T follicular helper cell (primary cell): ENCODE measurements around the gene LRRC3.

Experiments used
- DNase-seq: peaks from one replicate; pipeline ENCODE4 v3.0.0-alpha.2; 2020; ENCODE audit warnings: low read depth

Gene LRRC3

DNA sequence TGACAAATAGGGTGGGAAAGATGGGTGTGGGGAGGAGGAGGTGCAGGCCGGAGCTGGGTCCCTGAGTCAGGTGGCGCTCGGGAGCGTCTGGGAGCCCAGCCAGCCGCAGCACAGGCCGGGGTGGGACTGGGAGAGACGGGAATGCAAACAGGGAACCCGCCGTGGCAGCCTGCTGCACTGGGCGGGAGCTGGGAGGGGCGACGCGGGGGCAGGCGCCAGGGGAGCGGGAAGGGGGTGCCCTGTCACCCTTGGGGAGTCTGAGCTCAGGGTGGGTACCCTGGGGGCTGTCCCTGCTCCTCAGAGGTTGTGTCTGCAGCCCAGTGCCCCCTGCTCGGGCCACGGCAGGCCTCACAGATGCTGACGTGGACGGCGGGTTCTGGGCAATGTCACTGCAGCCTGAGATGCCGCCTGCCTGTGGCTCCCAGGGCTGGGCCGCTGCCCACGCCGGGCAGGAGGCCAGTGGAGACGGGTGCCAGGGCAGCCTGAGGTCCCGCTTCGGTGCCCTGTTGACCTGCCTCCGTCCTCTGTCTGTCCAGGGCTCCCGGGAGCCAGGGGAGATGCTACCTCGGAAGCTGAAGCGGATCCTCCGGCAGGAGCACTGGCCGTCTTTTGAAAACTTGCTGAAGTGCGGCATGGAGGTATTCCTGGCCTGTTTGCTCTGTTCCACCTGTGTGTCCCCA is 16.6 kb upstream of the LRRC3 start:
- DNase-seq: no peak

DNA sequence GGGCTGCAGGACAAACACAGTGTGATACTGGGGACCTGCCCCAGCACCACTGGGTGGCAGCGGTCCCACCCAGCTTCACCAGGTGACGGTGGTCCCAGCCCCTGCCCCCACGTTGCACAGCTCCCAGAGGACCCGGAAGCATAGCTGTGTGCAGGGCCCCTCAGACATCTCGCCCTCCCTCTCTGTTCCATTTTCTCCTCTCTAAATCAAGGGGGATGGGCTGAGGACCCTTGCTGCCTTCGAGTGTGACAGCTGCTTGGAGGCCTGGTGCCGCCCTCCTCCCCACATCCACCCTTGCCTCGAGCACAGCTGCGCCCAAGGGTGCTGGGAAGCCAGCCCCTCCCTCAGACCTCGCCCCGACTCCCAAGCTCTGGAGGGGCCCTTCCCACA is 16.1 kb upstream of the LRRC3 start:
- DNase-seq: no peak

DNA sequence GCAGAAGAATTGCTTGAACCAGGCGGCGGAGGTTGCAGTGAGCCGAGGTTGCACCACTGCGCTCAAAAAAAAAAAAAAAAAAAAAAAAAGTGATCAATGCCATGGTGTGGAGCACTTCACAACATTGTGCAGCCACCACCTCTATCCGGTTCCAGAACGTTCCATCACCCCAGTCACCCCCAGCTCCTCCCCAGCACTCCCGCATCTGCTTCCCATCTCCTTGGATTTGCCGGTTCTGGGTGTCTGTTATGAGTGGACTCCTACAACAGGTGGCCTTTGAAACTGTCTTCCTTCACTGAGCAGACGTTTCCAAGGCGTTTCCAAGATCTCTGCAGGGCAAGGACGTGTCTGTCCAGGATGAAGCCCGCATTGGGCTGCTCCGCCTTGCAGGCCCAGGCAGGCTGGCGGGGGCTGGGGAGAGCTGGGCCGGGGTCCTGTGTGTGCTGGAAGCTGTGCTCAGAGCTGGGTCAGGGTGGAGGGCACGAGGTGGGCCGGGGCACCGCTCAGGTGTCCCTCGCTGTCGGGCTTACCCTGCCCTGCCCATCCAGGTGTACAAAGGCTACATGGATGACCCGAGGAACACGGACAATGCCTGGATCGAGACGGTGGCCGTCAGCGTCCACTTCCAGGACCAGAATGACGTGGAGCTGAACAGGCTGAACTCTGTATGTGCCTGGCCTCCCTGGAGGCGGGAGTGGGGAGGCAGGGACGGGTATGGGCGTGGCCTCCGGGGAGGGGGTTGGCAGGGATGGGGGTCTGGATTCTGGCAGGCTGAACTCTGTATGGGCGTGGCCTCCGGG is 14.9 kb upstream of the LRRC3 start:
- no peak for DNase-seq

DNA sequence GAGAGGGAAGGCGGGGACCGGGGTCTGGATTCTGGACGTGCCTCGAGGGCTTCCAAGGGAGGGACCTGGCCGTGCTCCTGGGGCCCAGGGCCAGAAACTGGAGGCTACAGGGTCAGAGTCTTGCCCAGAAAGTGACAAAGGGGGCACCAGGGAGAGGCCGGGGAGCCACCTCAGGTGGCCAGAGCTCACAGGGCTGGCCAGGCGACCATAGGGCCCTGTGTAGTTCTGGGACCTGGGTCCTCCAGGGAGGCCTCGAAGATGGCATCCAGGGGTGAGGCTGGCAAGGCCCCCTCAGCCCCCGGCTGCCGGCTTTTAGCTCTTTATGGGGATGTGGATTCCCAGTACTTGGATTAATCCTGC is 14.3 kb upstream of the LRRC3 start:
- DNase-seq: no peak

DNA sequence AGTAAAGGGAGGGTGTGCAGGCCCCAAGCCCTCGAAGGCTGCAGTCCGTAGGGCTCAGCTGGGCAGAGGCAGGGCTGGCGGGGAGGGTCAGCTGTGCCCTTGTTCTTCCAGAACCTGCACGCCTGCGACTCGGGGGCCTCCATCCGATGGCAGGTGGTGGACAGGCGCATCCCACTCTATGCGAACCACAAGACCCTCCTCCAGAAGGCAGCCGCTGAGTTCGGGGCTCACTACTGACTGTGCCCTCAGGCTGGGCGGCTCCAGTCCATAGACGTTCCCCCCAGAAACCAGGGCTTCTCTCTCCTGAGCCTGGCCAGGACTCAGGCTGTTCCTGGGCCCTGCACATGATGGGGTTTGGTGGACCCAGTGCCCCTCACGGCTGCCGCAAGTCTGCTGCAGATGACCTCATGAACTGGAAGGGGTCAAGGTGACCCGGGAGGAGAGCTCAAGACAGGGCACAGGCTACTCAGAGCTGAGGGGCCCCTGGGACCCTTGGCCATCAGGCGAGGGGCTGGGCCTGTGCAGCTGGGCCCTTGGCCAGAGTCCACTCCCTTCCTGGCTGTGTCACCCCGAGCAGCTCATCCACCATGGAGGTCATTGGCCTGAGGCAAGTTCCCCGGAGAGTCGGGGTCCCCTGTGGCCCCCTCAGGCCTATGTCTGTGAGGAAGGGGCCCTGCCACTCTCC is 13.6 kb upstream of the LRRC3 start:
- DNase-seq: no peak

DNA sequence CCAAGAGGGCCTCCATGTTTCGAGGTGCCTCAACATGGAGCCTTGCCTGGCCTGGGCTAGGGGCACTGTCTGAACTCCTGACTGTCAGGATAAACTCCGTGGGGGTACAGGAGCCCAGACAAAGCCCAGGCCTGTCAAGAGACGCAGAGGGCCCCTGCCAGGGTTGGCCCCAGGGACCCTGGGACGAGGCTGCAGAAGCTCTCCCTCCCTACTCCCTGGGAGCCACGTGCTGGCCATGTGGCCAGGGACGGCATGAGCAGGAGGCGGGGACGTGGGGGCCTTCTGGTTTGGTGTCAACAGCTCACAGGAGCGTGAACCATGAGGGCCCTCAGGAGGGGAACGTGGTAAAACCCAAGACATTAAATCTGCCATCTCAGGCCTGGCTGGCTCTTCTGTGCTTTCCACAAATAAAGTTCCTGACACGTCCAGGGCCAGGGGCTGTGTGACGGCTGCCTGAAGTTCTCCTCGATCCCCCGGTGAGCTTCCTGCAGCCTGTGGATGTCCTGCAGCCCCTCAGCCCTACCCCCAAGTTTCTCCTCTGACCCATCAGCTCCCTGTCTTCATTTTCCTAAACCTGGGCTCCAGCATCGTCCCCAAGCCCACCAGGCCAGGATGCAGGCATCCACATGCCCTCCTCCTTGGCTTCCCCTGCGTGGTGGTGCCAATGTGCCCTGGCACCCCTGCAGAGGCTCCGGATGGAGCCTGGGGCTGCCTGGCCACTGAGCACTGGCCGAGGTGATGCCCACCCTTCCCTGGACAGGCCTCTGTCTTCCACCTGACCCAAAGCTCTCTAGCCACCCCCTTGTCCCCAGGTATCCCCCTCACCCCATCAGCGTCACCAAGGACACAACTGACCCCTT is 12.8 kb upstream of the LRRC3 start:
- DNase-seq: no peak

DNA sequence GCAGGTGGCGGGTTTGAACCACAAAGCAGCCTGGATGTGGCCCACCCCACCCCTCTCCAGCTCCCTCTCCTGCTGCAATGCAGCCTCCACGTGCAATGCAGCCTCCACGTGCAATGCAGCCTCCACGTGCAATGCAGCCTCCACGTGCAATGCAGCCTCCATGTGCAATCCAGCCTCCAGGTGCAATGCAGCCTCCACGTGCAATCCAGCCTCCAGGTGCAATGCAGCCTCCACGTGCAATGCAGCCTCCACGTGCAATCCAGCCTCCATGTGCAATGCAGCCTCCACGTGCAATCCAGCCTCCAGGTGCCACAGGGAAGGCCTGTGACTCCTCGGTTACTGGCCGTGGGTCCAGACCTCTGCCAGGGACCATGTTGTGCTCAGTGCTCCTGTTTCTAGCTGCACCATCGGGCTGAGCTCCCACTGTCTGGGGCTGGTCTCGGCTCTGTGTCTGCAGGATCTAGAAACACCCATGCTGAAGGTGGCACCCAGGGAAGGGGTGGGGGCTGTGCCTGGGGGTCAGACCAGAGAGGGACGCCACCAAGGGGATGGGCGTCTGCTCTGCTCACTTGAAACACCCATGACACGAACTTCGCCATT is 11.9 kb upstream of the LRRC3 start:
- no peak for DNase-seq

DNA sequence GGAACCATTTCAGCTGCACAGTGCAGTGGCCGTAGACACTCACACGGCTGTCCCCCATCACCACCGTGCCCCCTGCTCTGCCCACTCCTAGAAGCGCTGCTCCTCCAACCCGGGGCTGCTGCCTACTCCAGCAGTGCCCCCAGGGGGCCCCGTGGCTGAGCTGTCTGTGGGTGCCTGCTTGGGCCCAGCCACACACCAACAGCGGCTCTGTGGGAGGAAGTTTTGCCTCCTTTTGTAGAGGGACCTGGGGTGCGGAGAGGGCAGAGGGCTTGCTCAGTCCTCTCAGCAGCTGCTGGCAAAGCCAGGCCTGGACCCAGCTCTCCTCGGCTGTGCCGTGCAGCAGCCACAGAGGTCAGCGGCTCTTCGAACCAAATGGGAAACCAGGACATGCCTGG is 11.4 kb upstream of the LRRC3 start:
- no peak for DNase-seq

DNA sequence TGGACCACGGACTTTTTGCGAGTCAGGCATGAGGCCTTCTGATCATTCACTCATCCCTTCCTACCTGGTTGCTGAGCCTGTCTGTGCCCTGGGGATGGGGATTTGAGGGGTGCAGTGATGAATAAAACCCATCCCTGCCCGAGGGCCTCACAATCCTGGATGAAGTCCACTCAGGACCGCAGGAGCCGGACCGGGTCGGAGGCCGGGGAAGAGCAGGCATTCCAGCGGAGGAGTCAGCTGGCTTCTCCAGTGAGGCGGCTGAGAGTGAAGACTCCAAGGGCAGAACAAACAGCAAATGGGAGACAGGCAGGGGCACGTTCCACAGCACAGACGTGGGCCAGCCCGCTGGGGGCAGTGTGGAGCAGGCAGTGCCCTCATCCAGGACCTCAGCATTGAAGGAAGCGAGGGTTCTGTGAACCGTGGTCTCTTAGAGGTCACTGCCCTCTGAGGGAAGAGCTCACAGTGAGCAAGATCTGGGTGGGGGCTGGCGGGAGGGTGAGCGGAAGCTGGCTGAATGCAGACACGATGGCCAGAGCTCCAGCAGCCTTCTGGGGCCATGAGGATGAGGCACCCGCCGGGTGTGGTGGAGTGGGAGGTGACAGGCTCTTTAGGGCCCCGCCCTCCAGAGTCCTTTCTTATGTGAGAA is 10.9 kb upstream of the LRRC3 start:
- no peak for DNase-seq

DNA sequence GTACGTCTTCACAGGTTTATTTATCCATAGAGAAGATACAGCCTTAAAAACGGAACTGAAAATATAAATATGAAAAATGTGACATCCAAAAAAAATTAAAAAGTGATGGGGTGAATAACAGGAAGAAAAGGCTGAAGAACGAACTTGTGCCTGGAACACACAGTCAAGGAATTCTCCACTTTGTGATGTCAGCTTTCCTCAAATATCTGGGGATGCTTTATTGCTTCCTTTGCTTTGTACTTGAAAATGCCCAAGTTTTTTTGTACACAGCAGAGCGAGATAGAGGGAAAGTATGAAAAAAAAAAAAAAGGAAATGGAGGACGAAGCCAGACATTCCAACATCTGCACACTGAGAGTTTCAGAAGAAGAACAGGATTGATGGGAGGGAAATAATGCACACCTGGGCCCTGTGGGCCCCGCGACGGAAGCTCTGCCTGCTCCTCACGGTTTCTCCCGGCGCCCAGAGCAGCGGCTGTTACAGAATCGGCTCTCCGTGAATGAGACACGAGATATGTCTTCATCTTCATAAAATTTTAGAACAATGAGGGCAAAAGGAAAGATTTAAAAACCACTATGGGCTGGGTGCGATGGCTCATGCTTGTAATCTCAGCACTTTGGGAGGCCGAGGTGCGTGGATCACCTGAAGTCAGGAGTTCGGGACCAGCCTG is 10.0 kb upstream of the LRRC3 start:
- DNase-seq: no peak

DNA sequence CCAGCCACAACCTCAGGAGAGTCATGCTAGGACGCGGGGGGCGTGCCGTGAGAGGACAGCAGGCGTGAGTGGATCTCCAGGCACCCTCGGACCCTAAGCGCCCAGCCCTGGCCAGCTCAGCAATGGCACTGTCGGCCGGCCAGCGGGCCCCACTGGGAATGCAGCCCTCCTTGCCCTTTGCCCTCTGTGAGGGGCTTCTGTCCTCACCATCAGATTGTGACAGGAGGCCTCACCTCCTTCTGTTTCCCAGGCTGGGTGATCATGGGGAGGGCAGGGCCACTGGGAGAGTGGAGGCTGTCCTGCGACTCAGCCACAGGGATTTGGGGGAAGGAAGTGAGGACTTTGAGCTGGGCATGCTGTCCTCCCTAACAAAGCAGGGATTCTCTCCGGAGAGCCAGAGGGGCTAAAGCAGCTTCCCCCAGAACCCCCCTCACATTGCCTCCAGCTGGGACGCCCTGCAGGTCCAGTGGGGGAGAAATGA is 6.6 kb upstream of the LRRC3 start:
- no peak for DNase-seq

DNA sequence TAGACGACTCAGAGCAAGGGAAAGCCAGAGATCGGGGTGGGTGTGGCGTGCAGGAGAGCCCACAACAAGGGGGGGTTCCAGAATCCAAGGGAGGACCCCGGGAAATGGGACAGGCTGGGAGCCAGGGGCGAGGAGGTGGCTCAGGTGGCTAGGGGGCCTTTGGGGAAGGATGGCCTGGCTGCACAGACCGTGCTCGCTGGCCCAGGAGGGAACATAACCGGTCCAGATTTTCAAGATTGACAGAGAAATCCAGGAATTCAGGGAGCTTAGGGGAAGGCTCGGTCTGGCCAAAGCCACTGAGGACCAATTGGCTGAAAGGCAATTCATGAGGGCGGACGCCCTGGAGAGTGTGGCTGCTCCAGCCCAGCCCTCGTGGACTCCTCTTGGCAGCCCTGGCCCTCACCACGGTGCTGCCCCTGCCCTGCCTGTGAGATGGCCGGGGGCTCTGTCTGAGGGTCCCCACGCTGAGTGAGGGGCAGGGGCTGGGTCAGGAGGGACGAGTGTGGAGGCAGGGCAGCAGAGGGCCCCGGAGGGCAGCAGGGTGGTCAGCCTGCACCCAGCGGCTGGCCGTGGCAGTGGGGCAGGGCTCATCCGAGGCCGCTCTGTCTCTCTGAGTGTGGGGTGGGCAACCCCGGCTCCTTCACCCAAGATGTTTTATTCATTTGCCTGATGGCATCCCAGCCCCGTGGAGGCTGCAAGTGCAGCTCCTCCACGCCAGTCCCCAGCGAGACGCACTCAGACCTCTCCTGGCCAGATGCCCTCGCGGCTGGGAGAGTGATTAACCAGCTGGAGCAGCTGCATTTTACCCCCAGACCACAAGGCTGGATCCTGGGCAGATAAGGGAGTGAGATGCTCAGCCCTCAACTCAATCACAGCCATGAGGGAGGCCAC is 5.6 kb upstream of the LRRC3 start:
- no peak for DNase-seq

DNA sequence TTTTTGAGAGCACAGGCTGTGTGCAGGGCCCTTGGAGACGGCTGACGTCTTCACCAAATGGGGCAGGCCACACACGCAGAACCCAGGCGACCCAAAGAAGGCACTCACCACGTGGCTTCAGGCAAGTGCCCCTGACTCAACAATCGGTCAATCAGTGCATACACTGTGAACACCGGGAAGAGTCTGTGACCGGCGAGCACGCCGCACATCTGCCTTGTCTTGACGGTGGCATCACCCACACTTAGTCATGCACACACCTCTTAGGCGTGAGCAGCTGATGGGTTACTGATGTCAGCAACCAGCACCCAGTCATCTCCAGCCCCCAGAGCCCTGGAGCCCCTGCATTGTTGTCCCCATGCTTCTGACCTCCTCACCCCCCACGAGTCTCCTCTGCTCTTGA is 4.9 kb upstream of the LRRC3 start:
- no peak for DNase-seq

DNA sequence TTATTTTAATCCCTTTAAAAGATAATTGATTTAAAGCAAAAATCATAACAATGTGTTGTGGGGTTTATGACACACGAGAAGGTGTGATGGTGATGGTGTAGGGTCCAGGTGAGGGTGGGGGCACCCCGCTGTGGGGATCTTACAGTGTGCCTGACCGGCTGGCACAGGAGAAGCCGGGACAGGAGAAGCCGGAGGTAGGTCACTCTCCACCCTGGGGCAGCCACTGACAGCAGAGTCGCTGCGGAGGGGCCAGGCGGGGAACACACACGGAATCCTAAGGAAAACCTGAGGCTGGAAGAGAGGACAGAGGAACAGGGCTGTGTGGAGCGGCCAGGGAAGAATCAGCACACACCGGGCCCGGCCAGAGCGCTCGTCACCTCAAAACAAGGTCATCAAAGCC is 4.3 kb upstream of the LRRC3 start:
- no peak for DNase-seq

DNA sequence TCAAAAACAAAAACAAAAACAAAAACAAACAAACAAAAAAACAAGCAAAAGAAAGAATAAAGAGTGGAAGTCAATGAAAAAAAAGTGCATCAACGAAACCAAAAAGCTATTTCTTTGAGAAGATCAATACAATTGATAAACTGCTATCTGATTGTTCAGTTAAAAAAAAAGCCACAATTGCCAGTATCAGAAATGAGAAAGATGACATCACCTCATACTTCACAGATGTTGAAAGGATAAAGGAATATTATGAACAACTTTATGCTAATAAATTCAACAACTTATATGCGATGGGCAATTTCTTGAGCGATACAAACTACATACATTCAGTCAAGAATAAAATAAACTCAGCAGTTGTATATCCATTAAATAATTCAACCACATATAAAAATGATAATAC is 2.2 kb upstream of the LRRC3 start:
- no peak for DNase-seq

DNA sequence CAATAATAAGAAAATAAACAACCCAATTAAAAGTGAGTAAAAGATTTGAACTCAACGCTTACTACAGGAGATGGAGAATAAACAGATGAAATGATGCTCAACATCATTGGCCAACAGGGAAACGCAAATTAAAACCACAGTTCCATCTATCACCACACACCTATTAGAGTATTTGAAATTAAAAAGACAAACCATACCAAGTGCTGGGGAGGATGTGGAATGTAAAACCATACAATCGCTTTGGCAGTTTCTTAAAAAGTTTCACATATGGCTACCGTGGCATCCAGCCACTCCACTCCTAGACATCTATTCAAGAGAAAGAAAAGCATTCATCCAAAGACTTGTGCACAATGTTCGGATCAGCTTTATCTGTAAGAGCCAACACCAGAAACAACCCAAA is 1.3 kb upstream of the LRRC3 start:
- DNase-seq: no peak

DNA sequence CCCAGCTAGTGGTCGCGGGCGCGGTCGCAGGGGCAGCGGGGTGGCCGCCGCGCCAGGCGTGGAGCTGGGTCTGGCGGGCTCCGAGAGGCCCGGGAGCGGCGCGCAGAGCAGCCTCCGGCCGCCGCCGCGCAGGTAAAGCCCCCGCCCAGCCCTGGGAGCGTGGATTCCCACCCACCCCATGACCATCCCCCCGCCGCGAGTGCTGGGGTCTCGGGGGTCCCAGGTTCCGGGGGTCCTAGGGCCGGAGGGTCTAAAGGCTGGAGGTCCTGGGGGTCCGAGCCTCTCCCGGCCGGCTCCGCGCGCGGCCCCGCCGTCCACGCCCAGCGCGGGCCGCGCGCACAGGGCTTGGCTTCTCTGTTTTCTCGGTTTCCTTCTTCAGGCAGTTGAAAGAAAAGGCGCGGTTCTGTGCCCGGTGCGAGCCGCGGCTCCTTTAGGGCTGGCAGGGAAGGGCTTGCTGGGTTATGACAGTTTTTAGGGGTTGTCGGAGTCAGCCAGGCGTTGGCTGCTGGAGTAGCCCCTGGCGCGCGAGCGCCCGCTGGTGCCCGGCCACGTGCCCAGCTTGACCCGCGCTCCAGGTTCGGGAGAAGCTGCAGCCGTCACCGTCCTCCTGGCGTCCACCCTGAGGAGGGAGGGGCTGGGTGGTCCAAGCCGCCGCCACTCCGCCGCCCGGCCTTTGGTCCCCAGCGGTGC is 359 bp downstream of the LRRC3 start:
- no peak for DNase-seq

DNA sequence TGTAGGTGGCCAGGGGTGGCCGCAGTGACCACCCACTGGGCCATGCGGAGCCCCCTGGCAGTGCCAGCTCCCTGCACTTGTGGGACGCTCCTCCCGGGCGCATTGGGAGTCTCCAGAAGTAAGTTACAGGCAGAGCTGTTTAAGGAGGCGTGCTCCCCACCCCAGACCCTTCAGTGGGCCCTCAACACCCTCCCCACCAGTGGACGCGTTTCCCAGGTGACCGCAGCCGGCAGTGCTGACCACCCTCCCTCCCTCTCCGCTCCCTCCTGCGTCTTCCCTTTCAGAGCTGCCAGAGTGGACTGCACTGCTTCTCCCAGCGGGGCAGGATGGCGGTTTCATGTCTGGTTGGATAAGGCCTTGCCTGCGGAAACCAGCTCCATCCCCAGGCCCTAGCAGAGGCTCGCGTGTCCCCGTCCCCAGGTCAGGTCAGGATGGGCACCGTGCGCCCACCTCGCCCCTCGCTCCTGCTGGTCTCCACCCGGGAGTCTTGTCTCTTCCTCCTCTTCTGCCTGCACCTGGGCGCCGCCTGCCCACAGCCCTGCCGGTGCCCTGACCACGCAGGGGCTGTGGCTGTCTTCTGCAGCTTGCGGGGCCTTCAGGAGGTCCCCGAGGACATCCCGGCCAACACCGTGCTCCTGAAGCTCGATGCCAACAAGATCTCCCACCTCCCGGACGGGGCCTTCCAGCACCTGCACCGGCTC is 1.1 kb downstream of the LRRC3 start:
- DNase-seq: no peak
